Loucy (cell line): Measurements from ENCODE around the gene EN2.

ENCODE experiments used
- H2AFZ ChIP-seq: fragments of 200-600 bp; sonication (generic); 2 replicates; pipeline ENCODE4 v1.6.0; 2016; ENCODE audit warnings: antibody characterized with exemption, mild to moderate bottlenecking, low read length, moderate library complexity
- H3F3A ChIP-seq: fragments of 200-600 bp; 2 replicates; pipeline ENCODE4 v1.6.0; 2016; ENCODE audit warnings: antibody characterized with exemption, low read depth, mild to moderate bottlenecking
- H3K27me3 ChIP-seq: fragments of 200-600 bp; sonication (generic); 2 replicates; pipeline ENCODE4 v1.6.1; 2014; ENCODE audit warnings: low read length, mild to moderate bottlenecking; ENCODE audit not compliant: insufficient read depth, poor library complexity, severe bottlenecking
- H3K36me3 ChIP-seq: fragments of 200-600 bp; sonication (generic); 2 replicates; pipeline ENCODE4 v1.6.1; 2016; ENCODE audit warnings: low read length; ENCODE audit not compliant: insufficient read depth
- H3K4me1 ChIP-seq: fragments of 200-600 bp; sonication (generic); 2 replicates; pipeline ENCODE4 v1.5.1; 2014; ENCODE audit warnings: low read length, mild to moderate bottlenecking; ENCODE audit not compliant: insufficient read depth, poor library complexity, severe bottlenecking
- H3K4me2 ChIP-seq: fragments of 200-600 bp; sonication (generic); 2 replicates; pipeline ENCODE4 v1.6.0; 2014; ENCODE audit warnings: antibody characterized with exemption, low read length, low read depth, mild to moderate bottlenecking; ENCODE audit not compliant: poor library complexity, severe bottlenecking
- H3K4me3 ChIP-seq: fragments of 200-600 bp; sonication (generic); 2 replicates; pipeline ENCODE4 v1.5.1; 2014; ENCODE audit warnings: low read length, mild to moderate bottlenecking, mixed read lengths; ENCODE audit not compliant: poor library complexity, severe bottlenecking
- H3K79me2 ChIP-seq: fragments of 200-600 bp; sonication (generic); 2 replicates; pipeline ENCODE4 v1.6.1; 2014; ENCODE audit warnings: low read length; ENCODE audit not compliant: insufficient read depth
- H3K9ac ChIP-seq: fragments of 200-600 bp; sonication (generic); 2 replicates; pipeline ENCODE4 v1.6.0; 2014; ENCODE audit warnings: mild to moderate bottlenecking, low read depth, low read length, moderate library complexity; ENCODE audit not compliant: poor library complexity, severe bottlenecking
- H3K9me2 ChIP-seq: fragments of 200-600 bp; sonication (generic); replicated peaks from 2 replicates; pipeline ENCODE4 v1.6.1; 2016; ENCODE audit warnings: low read depth, low read length, mixed read lengths
- H3K9me3 ChIP-seq: fragments of 200-600 bp; sonication (generic); 2 replicates; pipeline ENCODE4 v1.6.1; 2014; ENCODE audit warnings: mild to moderate bottlenecking, antibody characterized with exemption, low read length, low read depth; ENCODE audit not compliant: insufficient read depth
- H4K20me1 ChIP-seq: fragments of 200-600 bp; sonication (generic); 2 replicates; pipeline ENCODE4 v1.6.0; 2014; ENCODE audit warnings: antibody characterized with exemption, low read length, mild to moderate bottlenecking; ENCODE audit not compliant: insufficient read depth, poor library complexity, severe bottlenecking
- CTCF ChIP-seq: fragments of 200-600 bp; sonication (generic); conservative IDR thresholded peaks from 2 replicates; pipeline ENCODE4 v1.5.1; 2014; ENCODE audit warnings: mild to moderate bottlenecking, antibody characterized with exemption, low read length
- EZH2phosphoT487 ChIP-seq: fragments of 200-600 bp; IDR thresholded peaks from 2 replicates; pipeline ENCODE4 v1.6.1; 2018; ENCODE audit warnings: antibody characterized with exemption, mild to moderate bottlenecking, moderate library complexity, borderline replicate concordance

Gene EN2

GRCh38 chr7:155458878-155459699 is 1.2 kb downstream of the EN2 start:
- no peaks in the 10 kb centered on the region for H3K79me2 ChIP-seq
- H3K4me2 ChIP-seq: no peak overlapping the region
- no peak overlapping the region for H2AFZ ChIP-seq
- H3K4me3 ChIP-seq: no peak overlapping the region
- no peaks in the 10 kb centered on the region for H3K9me2 ChIP-seq
- no peaks in the 10 kb centered on the region for H3K27me3 ChIP-seq
- H3K4me1 ChIP-seq: no peaks in the 10 kb centered on the region
- no peaks in the 10 kb centered on the region for H3K9me3 ChIP-seq
- no peaks in the 10 kb centered on the region for H4K20me1 ChIP-seq
- no peaks in the 10 kb centered on the region for H3K36me3 ChIP-seq
- H3F3A ChIP-seq: no peaks in the 10 kb centered on the region
- no peak overlapping the region for H3K9ac ChIP-seq
- TF ChIP-seq EZH2phosphoT487 (no peak), CTCF (no peak)

GRCh38 chr7:155459700-155460461 is 2.0 kb downstream of the EN2 start:
- Histone ChIP-seq H3K9me2 (no peaks in the 10 kb centered on the region), H3K9me3 (no peaks in the 10 kb centered on the region), H2AFZ (no peak overlapping the region), H3K9ac (no peak overlapping the region), H3F3A (no peaks in the 10 kb centered on the region), H3K4me1 (no peaks in the 10 kb centered on the region), H3K4me3 (no peak overlapping the region), H3K36me3 (no peaks in the 10 kb centered on the region), H3K4me2 (no peak overlapping the region), H3K79me2 (no peaks in the 10 kb centered on the region), H4K20me1 (no peaks in the 10 kb centered on the region), H3K27me3 (no peaks in the 10 kb centered on the region)
- TF ChIP-seq CTCF: no peak

- H3K4me2 ChIP-seq: no peak overlapping the region
- H3K9ac ChIP-seq: no peak overlapping the region
- H3F3A ChIP-seq: no peaks in the 10 kb centered on the region
- no peaks in the 10 kb centered on the region for H4K20me1 ChIP-seq
- H3K4me1 ChIP-seq: no peaks in the 10 kb centered on the region
- no peaks in the 10 kb centered on the region for H3K36me3 ChIP-seq
- no peaks in the 10 kb centered on the region for H3K9me3 ChIP-seq
- no peaks in the 10 kb centered on the region for H3K79me2 ChIP-seq
- H3K27me3 ChIP-seq: no peaks in the 10 kb centered on the region
- no peaks in the 10 kb centered on the region for H3K9me2 ChIP-seq
- no peak overlapping the region for H2AFZ ChIP-seq
- H3K4me3 ChIP-seq: no peak overlapping the region
- TF ChIP-seq EZH2phosphoT487: no peak
- TF ChIP-seq CTCF: no peak
Measured at GRCh38 chr7:155460926-155461613, 3.1 kb downstream of the EN2 start.
